HepG2 (cell line): Measurements from ENCODE around the gene KLHL33. TPM values are rescaled to one million over a fixed set of nuclear protein-coding genes. Genes with fewer than 3 reads are reported as not detected.
A peak's percentile ranks its signal among the peaks of the same experiment; 100 is the strongest.

Source experiments
- ARID3A ChIP-seq: IDR thresholded peaks from 2 replicates; pipeline ENCODE4 v1.6.1; 2012; ENCODE audit warnings: low read depth, low read length, improper control_type of control experiment
- CHD4 ChIP-seq: fragments of 200-600 bp; sonication (generic); IDR thresholded peaks from 2 replicates; pipeline ENCODE4 v1.7.0; 2017; ENCODE audit warnings: mild to moderate bottlenecking, low read length, borderline replicate concordance
- DPF2 ChIP-seq: sonication (generic); formaldehyde crosslinking; IDR thresholded peaks from 2 replicates; pipeline ENCODE4 v1.4.0; 2020; ENCODE audit warnings: mild to moderate bottlenecking, low read depth, missing genetic modification reagents, borderline replicate concordance
- HMG20B ChIP-seq: conservative IDR thresholded peaks from 2 replicates; pipeline ENCODE4 v1.6.1; 2016; ENCODE audit warnings: missing genetic modification reagents, missing compliant biosample characterization
- KMT2A ChIP-seq: sonication (generic); formaldehyde crosslinking; IDR thresholded peaks from 2 replicates; pipeline ENCODE4 v1.4.0; 2020; ENCODE audit warnings: missing genetic modification reagents
- MZF1 ChIP-seq: sonication (generic); formaldehyde crosslinking; IDR thresholded peaks from 2 replicates; pipeline ENCODE4 v1.8.1; 2023; ENCODE audit warnings: mild to moderate bottlenecking, missing genetic modification reagents, borderline replicate concordance
- SOX6 ChIP-seq, 2 experiments: fragments of 450-650 bp in 1 of 2; sonication (generic) in 1 of 2; formaldehyde crosslinking in 1 of 2; IDR thresholded peaks; 2 replicates each; pipeline versions ENCODE4 v1.4.0 to v1.6.1; 2017 to 2020; ENCODE audit warnings: antibody characterized with exemption in 1 of 2, mild to moderate bottlenecking in 1 of 2, missing genetic modification reagents in 1 of 2
- ZBTB33 ChIP-seq: sonication (generic); formaldehyde crosslinking; IDR thresholded peaks from 2 replicates; pipeline ENCODE4 v1.4.0; 2020; ENCODE audit warnings: missing genetic modification reagents
- ZBTB46 ChIP-seq: sonication (generic); formaldehyde crosslinking; IDR thresholded peaks from 2 replicates; pipeline ENCODE4 v1.4.0; 2020; ENCODE audit warnings: mild to moderate bottlenecking, missing genetic modification reagents, borderline replicate concordance
- ZNF101 ChIP-seq: sonication (generic); formaldehyde crosslinking; IDR thresholded peaks from 2 replicates; pipeline ENCODE4 v1.4.0; 2020; ENCODE audit warnings: mild to moderate bottlenecking, low read depth, missing genetic modification reagents, borderline replicate concordance
- polyA plus RNA-seq, 8 experiments: library from polyadenylated mRNA; depleted of rRNA in 3 of 8; stranded (reverse) in 7 of 8; unstranded in 1 of 8; fragments of >200 nt; fragmentation: Illumina TruSeq in 4 of 8; extraction: Trizol in 4 of 8; gene quantifications; 2 replicates each; pipeline versions ENCODE4 v1.2.1 to v1.2.3, GENCODE V29; 2011 to 2016; ENCODE audit warnings: low read depth in 4 of 8, missing spikeins in 1 of 8, mixed read lengths in 1 of 8; ENCODE audit not compliant: insufficient read depth in 1 of 8
- total RNA-seq, 5 experiments: library from RNA; depleted of rRNA; stranded (reverse); fragments of >200 nt; fragmentation: Illumina TruSeq; extraction: Trizol; gene quantifications; 2 replicates each; pipeline ENCODE4 v1.2.3, GENCODE V29; 2016; ENCODE audit warnings: low read depth in 1 of 5
- TF ChIP-seq, protein P1 (sequence below): sonication (generic); formaldehyde crosslinking; IDR thresholded peaks from 2 replicates; pipeline ENCODE4 v1.5.1; 2020; ENCODE audit warnings: mild to moderate bottlenecking, missing genetic modification reagents, borderline replicate concordance
- TF ChIP-seq, protein P2 (sequence below): sonication (generic); formaldehyde crosslinking; IDR thresholded peaks from 2 replicates; pipeline ENCODE4 v1.4.0; 2020; ENCODE audit warnings: missing genetic modification reagents, borderline replicate concordance

KLHL33 gene
- total and polyA plus RNA-seq, 2 of the 13 experiments (the other 11 are each of a cell fraction or from before 2014, with no cell fraction given): not detected

- TF ChIP-seq, protein P1, sequence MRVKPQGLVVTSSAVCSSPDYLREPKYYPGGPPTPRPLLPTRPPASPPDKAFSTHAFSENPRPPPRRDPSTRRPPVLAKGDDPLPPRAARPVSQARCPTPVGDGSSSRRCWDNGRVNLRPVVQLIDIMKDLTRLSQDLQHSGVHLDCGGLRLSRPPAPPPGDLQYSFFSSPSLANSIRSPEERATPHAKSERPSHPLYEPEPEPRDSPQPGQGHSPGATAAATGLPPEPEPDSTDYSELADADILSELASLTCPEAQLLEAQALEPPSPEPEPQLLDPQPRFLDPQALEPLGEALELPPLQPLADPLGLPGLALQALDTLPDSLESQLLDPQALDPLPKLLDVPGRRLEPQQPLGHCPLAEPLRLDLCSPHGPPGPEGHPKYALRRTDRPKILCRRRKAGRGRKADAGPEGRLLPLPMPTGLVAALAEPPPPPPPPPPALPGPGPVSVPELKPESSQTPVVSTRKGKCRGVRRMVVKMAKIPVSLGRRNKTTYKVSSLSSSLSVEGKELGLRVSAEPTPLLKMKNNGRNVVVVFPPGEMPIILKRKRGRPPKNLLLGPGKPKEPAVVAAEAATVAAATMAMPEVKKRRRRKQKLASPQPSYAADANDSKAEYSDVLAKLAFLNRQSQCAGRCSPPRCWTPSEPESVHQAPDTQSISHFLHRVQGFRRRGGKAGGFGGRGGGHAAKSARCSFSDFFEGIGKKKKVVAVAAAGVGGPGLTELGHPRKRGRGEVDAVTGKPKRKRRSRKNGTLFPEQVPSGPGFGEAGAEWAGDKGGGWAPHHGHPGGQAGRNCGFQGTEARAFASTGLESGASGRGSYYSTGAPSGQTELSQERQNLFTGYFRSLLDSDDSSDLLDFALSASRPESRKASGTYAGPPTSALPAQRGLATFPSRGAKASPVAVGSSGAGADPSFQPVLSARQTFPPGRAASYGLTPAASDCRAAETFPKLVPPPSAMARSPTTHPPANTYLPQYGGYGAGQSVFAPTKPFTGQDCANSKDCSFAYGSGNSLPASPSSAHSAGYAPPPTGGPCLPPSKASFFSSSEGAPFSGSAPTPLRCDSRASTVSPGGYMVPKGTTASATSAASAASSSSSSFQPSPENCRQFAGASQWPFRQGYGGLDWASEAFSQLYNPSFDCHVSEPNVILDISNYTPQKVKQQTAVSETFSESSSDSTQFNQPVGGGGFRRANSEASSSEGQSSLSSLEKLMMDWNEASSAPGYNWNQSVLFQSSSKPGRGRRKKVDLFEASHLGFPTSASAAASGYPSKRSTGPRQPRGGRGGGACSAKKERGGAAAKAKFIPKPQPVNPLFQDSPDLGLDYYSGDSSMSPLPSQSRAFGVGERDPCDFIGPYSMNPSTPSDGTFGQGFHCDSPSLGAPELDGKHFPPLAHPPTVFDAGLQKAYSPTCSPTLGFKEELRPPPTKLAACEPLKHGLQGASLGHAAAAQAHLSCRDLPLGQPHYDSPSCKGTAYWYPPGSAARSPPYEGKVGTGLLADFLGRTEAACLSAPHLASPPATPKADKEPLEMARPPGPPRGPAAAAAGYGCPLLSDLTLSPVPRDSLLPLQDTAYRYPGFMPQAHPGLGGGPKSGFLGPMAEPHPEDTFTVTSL (CRISPR knock-in tag): peak; percentile 35; the same call in 1 of the 2 replicates
- TF ChIP-seq MZF1 (peak; percentile 76; the same call in 1 of the 2 replicates), HMG20B (no peak), KMT2A (CRISPR knock-in tag) (0 out of 2 replicates have a peak, but pooled peaks have one; percentile 31), ARID3A (no peak; the same call in 1 of the 2 replicates), ZBTB33 (CRISPR knock-in tag) (no peak), CHD4 (no peak), DPF2 (CRISPR knock-in tag) (no peak), ZNF101 (CRISPR knock-in tag) (0 out of 2 replicates have a peak, but pooled peaks have one; percentile 72), SOX6 (IDR thresholded peaks at IDR 0.05) (no peak), SOX6 (CRISPR knock-in tag; IDR thresholded peaks at IDR 0.05) (peak; percentile 79), ZBTB46 (CRISPR knock-in tag) (peak; percentile 80; the same call in 1 of the 2 replicates)
- TF ChIP-seq, protein P2, sequence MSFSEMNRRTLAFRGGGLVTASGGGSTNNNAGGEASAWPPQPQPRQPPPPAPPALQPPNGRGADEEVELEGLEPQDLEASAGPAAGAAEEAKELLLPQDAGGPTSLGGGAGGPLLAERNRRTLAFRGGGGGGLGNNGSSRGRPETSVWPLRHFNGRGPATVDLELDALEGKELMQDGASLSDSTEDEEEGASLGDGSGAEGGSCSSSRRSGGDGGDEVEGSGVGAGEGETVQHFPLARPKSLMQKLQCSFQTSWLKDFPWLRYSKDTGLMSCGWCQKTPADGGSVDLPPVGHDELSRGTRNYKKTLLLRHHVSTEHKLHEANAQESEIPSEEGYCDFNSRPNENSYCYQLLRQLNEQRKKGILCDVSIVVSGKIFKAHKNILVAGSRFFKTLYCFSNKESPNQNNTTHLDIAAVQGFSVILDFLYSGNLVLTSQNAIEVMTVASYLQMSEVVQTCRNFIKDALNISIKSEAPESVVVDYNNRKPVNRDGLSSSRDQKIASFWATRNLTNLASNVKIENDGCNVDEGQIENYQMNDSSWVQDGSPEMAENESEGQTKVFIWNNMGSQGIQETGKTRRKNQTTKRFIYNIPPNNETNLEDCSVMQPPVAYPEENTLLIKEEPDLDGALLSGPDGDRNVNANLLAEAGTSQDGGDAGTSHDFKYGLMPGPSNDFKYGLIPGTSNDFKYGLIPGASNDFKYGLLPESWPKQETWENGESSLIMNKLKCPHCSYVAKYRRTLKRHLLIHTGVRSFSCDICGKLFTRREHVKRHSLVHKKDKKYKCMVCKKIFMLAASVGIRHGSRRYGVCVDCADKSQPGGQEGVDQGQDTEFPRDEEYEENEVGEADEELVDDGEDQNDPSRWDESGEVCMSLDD (CRISPR knock-in tag): 0 out of 2 replicates have a peak, but pooled peaks have one; percentile 44
These were observed 22.9 kb downstream of the KLHL33 start, which contains the start of gene TEP1 (continued) for GRCh38 chr14:20412876-20413743.
